HG02981 (cell line): ENCODE results near the gene TTC16.
"Not testable (repeated sequence)": the region's sequence is repeated elsewhere in the genome, so short reads cannot be mapped to it uniquely, and the experiment has no call there.

Source experiments
- ATAC-seq: cut with Tn5 transposase; IDR thresholded peaks from one replicate; pipeline ENCODE4 v1.9.1; 2021; ENCODE audit warnings: mild to moderate bottlenecking, moderate library complexity; ENCODE audit not compliant: unreplicated experiment

The TTC16 gene

GRCh38 chr9:127765418-127765817 is 49.5 kb downstream of the TTC16 start:
- ATAC-seq, result no peak

- no peak for ATAC-seq
These were observed 51.5 kb downstream of the TTC16 start for GRCh38 chr9:127767410-127767809.

- ATAC-seq, result no peak
These were observed 52.0 kb downstream of the TTC16 start for GRCh38 chr9:127767909-127768331.

- no peak for ATAC-seq
These were observed 52.8 kb downstream of the TTC16 start for GRCh38 chr9:127768698-127769097.

GRCh38 chr9:127769101-127769500 is 53.2 kb downstream of the TTC16 start:
- no peak for ATAC-seq

GRCh38 chr9:127769929-127770582 is 54.2 kb downstream of the TTC16 start:
- no peak for ATAC-seq

- no peak for ATAC-seq
These were observed 54.7 kb downstream of the TTC16 start for GRCh38 chr9:127770583-127770904.

- peak; percentile 85 for ATAC-seq
These were observed 55.2 kb downstream of the TTC16 start for GRCh38 chr9:127770905-127771569.

GRCh38 chr9:127771570-127772189 is 55.8 kb downstream of the TTC16 start:
- ATAC-seq, result no peak

GRCh38 chr9:127772603-127773002 is 56.7 kb downstream of the TTC16 start:
- ATAC-seq, result no peak

- no peak for ATAC-seq
These were observed 57.4 kb downstream of the TTC16 start for GRCh38 chr9:127773272-127773671.

GRCh38 chr9:127773981-127774380 is 58.1 kb downstream of the TTC16 start:
- ATAC-seq, result no peak

GRCh38 chr9:127776195-127776923 is 60.5 kb downstream of the TTC16 start:
- no peak for ATAC-seq

GRCh38 chr9:127776924-127777289 is 61.0 kb downstream of the TTC16 start:
- ATAC-seq, result no peak

- ATAC-seq, result no peak
These were observed 61.6 kb downstream of the TTC16 start for GRCh38 chr9:127777368-127777980.

- ATAC-seq, result peak; percentile 2
These were observed 62.6 kb downstream of the TTC16 start, which contains the start of gene SH2D3C for GRCh38 chr9:127778280-127779135. Gene SH2D3C (minus strand): TSS chr9:127778666. CDS start chr9:127778627, 39 bp downstream.

- peak; percentile 37 for ATAC-seq
These were observed 63.5 kb downstream of the TTC16 start for GRCh38 chr9:127779136-127779981.

- no peak for ATAC-seq
These were observed 64.4 kb downstream of the TTC16 start for GRCh38 chr9:127780126-127780885.

- ATAC-seq, result not testable (repeated sequence)
These were observed 65.0 kb downstream of the TTC16 start for GRCh38 chr9:127780909-127781308.
